NCI-H1436 (cell line): ENCODE data around the gene BAIAP2L1.
"Not testable (repeated sequence)": the region's sequence is repeated elsewhere in the genome, so short reads cannot be mapped to it uniquely, and the experiment has no call there.

Experiments used
- DNase-seq: peaks from one replicate; lab custom pipeline; 2025; lab: John Stamatoyannopoulos, UW

The BAIAP2L1 gene

DNA sequence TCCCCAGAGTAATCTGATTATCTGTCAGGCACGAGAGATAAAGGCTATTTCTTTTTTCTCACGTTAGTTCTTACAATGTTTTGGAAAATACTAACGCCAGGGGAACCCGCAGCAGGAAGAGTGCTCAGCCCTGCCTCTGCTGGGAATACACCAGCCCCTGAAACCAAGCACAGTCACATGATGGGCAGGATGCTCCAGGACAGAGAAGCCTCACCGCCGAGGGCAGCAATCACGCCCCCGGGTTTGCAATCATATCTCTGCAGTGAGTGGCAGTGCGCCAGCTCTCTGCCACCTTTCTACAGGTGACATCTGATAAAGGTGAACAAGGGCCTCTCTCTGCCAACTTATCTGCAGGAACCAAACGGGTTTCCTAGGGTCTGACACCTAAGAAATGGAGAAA lies 79.6 kb downstream of the BAIAP2L1 start:
- DNase-seq, result no peak

DNA sequence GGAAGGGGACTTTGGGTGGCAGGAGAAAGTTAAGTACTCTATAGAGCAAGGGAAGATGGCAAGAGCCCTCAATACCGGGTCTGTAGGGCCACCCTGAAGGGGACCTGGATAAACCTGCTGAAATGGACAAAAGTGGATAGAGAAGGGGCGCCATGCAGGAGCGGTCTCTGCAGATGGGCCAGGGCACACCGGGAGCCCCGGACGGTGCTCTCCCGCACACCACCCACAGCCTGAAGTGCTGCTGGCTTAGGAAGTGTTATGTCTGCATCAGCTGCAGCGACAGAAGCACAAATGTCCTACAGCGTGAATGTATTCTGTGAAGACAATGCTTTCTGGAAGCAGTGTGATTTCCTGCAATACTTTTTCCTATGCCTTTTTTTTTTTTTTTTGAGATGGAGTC lies 81.7 kb downstream of the BAIAP2L1 start:
- DNase-seq, result no peak

- no peak for DNase-seq
These were observed 83.4 kb downstream of the BAIAP2L1 start for GRCh38 chr7:98317366-98318040.

- not testable (repeated sequence) for DNase-seq
These were observed 84.8 kb downstream of the BAIAP2L1 start for GRCh38 chr7:98315994-98316527.

DNA sequence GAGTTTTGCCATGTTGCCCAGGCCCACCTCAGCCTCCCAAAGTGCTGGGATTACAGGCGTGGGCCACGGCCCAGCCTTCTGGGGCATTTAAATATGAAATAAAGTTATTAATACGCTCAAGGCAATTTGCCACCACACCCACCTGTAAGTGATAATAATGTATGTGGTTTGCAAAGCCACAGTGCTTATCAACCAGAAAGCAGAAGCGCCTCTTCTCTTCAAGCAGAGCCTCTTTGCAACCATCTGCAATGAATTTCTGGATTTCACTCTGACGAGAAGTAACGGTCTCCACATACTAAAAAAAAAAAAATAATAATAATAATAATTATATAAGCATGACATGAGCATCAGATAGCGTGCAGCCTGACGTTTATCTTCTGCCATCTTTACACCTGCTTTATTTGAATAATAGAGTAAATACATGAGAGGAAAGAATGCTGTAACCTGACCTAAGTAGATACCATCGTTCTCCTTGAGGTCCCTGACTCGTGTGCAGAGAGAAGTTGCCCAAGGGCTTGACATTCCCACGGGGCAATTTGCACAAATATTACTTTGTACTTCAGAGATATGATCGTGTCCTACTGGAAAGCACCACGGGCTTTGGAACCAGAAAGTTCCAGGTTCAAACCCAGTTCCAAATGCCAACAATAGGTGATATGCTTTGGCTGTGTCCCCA lies 85.4 kb downstream of the BAIAP2L1 start:
- DNase-seq, result no peak

- no peak for DNase-seq
These were observed 86.4 kb downstream of the BAIAP2L1 start for GRCh38 chr7:98314469-98314868.

GRCh38 chr7:98312201-98312600 lies 88.7 kb downstream of the BAIAP2L1 start:
- DNase-seq, result no peak

DNA sequence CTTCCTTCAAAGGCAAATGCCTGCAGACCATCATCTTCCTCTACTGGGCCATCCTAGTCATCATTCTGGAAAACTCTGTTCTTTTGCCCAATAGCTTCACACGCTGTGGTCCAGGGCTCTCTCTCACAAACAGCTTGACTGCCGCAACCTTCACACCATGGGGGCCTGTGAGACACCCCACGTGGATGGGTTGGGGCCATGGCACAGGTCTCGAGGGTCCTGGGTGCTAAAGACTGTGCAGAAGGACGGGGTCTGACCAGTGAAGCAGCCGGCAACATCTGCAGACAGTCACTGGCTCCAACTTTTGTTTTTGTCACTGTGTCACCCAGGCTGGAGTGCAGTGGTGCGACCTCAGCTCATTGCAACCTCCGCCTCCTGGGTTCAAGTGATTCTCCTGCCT lies 91.3 kb downstream of the BAIAP2L1 start:
- DNase-seq, result no peak

GRCh38 chr7:98307971-98308466 lies 92.9 kb downstream of the BAIAP2L1 start:
- DNase-seq, result no peak

DNA sequence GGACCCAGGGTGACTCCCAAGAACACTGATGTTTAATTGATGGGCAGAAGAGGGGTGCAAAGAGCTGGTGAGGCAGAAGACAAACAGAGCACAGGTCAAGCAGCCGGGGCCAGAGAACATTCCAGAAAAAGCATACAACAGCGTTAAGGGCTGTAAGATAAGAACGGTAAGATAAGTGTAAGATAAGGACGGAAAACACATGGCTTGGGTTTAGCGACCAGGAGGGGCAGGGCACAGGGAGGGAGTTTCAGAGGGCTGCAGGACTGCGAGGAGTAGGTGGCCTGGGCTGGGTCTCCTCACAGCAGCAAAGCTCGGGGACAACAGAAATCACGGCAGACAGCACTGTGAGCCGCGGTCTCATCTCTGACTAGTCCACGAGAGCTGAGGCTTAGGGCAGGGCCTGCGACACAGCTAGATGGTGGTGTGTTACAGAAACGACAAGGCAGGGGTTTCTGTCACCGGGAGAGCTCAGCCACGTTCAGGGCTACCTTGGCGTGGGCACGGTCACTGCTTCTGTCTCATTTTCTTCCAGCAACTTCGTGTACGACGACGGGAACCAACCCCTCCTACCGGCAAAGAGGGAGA lies 94.8 kb downstream of the BAIAP2L1 start:
- no peak for DNase-seq

GRCh38 chr7:98303906-98304305 lies 97.0 kb downstream of the BAIAP2L1 start:
- no peak for DNase-seq

GRCh38 chr7:98303176-98303865 lies 97.6 kb downstream of the BAIAP2L1 start:
- no peak for DNase-seq

DNA sequence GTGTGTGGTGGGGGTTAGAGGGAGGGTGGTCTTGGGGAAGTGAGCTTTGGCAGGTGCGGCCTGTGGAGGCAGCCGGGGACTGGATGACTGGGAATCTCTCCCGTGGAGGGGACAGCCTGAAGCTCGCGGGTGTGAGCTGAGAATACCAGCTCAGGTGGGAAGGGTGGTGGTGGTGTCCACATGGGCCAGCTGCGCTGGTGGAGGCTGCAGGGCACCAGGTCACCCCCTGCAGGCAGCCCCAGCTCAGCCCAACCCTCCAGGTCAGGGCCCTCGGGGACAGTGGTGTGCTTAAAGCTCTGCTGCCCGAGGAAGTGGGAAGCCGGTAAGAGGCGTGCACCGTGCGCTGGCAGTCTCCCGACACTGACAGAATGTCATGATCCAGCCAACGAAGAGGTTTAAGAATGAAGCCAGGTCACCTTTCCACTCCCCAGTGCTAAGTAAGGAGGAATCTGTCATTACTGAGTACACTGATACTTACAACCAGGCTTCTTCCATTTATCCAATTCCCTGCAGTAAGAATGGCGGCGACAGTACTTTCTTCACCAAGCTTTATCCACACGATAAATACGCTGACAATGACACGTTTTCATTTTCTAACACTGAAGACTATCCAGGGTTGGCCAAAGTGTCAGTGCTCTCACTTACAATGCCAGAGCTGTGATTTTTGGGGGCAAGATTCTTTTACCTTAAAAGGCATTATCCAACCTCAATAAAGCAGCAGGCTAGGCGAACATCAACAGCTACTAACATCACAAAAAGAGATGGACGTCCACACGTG lies 99.0 kb downstream of the BAIAP2L1 start:
- DNase-seq, result no peak

DNA sequence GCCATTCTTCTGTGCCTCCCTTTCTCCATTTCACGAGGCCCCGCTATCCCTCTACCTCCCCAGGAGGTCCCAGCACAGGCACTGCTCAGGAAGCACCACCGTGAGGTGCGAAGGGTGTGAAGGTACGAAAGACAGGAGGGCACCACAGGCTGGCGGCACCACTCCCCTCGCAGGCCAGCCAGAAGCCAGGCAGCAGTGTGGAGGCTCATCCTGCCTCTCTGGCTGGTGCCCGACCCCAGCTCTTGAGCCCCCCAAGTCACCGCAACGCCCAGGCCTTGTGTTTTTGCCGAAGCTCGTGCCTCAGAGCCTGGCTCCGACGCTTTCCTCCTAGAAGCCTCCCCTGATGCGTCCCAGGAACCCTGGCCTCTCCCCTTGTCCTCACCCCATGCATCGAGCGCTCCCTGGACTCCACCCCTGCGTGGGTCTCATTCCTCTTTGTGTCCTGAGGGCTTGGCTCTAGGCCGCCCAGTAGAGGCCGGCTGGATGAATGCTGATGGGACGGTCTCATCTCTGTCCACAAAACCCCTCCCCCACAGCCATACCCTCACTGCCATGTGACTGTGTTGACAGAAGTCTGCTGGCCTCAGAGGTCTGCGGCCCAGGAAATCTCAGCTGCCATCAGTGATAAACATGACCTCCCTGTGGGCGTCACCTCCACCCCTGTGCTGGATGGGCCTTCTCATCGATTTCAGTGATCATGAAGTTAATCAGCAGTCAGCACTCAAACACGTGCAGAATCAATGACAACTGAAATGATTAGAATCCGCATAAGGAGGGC lies 100.1 kb downstream of the BAIAP2L1 start:
- no peak for DNase-seq

- DNase-seq, result no peak
These were observed 103.1 kb downstream of the BAIAP2L1 start for GRCh38 chr7:98297626-98298286.

DNA sequence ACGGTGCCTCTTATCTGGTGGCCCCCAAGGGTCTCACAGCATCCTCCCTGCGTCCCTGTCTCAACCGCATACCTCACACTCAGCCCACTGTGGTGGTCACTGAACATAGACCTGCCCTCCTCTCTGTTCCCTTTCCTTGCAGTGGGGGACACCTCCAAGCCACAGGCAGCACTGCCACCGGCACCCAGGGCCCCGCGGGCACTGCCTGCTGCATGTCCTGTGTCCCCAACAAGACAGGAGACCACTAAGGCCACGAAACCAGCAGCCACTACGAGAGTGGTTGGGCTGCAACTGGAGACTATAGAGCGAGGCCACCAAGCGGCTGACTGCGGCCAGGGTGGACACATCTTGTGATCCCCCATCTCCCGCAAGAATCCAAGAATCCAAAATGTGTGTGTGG lies 104.1 kb downstream of the BAIAP2L1 start:
- DNase-seq, result no peak

DNA sequence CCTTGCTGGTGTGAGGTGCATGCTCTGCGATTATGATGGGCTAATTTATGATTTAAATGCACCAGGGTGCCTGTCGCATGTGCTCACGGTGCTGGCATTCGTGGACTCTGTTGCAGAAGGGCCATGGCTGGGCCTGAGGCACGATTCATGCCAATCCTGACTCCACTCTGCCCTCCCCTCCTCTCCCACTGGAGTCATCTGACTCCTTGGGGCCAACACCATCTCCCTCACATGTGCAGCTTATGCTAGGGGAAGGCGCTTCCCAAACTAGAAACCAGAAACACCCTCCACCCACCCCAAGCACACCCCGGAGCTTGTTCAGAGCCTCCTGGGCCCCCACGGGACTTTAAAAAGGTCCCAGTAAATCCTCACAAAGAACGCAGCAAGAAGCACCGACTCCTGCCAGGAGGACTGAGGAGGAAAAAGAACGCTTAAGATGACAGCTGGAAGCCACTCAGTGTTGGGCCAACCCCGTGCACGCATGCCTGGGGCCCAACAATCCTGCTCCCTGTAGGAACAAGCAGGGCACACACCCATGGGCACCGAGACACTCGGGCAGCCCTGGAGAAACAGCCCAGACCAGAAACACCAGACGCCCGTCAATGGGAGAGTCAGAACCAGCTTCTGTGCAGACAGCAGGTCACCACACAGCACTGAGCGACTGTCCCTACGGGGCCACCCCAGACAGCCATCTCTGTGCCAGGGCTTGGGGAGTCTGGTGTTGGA lies 105.3 kb downstream of the BAIAP2L1 start:
- no peak for DNase-seq

DNA sequence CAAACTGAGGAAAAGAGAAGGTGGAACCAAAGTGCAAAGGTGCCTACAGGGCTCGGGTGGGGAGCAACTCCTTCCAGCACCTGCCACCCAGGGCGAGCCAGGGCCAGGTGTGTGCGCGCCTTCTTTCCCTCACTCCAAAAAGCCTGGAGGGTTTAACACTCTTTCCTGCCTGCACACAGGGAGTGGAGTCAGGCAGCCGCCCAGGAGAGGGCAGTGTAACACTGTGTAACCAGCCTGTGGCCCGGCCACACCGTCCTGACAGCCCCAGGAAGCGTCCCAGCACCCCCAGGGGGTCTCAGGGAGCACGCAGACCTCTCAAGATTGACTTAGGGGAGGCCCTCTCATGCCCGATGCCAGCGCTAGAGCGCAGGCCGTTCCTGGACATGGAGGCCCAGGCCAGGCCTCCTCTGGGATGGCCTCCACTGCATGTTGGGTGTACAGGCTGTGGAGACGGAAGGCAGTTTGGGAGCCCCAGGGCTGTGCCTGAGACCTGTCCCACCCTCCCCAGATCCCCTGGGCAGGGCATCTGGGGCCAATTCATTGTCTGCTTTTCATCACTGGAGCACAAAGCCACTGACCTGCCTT lies 106.0 kb downstream of the BAIAP2L1 start:
- DNase-seq, result peak; percentile 37

- no peak for DNase-seq
These were observed 106.6 kb downstream of the BAIAP2L1 start for GRCh38 chr7:98294326-98294725.
